ENCODE results near the gene KRT7.

DNA sequence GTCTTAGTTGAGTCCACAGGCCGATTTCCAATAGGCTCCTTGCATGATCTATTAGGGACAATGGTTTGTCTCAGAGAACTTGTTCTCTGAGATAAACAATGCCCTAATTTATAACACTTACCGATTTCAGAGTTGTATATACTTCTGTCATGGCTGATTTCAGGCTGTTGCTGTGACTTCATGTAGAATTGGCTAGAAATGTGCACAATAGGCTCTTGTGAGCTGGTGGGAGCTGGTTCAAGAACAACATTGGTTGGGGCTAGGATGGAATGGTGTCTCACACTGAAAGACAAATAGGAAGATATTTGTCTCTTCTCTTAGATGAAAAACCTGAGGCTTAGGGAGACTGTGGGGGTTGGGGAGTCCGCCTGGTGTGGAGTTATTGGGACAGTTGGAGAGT, 34.7 kb downstream of the KRT7 start:
- TF ChIP-seq POLR2AphosphoS5 (IDR thresholded peaks at IDR 0.05; ENCODE audit: borderline replicate concordance, low read depth, low read length) (no peak), EZH2 (IDR thresholded peaks at IDR 0.05) (no peak)
